Suprapubic skin (tissue), 4 donors: ENCODE measurements around the gene PHF20. TPM values are rescaled to one million over a fixed set of nuclear protein-coding genes. Genes with fewer than 3 reads are reported as not detected.

Source experiments
- DNase-seq, 2 donors: peaks; one replicate each; pipeline ENCODE4 v3.0.0-alpha.2; 2019; ENCODE audit warnings: low spot score in 2 of 2
- H3K27ac ChIP-seq: fragments of 200-600 bp; sonication (generic); one replicate; pipeline ENCODE4 v1.5.1; 2019
- H3K27me3 ChIP-seq: fragments of 200-600 bp; sonication (generic); one replicate; pipeline ENCODE4 v1.5.1; 2019
- H3K36me3 ChIP-seq: fragments of 200-600 bp; sonication (generic); one replicate; pipeline ENCODE4 v1.5.1; 2019
- H3K4me1 ChIP-seq: fragments of 200-600 bp; sonication (generic); one replicate; pipeline ENCODE4 v1.5.1; 2019
- H3K4me3 ChIP-seq: fragments of 200-600 bp; sonication (generic); one replicate; pipeline ENCODE4 v1.5.1; 2019; ENCODE audit warnings: mild to moderate bottlenecking
- H3K9me3 ChIP-seq: fragments of 200-600 bp; sonication (generic); one replicate; pipeline ENCODE4 v1.5.1; 2019
- EP300 ChIP-seq: sonication (generic); formaldehyde crosslinking; IDR thresholded peaks from one replicate; pipeline ENCODE4 v1.6.1; 2017; ENCODE audit warnings: antibody characterized with exemption
- POLR2A ChIP-seq, 2 donors: fragments of 450-650 bp; IDR thresholded peaks; one replicate each; pipeline ENCODE4 v1.6.1; 2017; ENCODE audit warnings: antibody characterized with exemption in 2 of 2, mild to moderate bottlenecking in 2 of 2, moderate library complexity in 2 of 2
- POLR2AphosphoS5 ChIP-seq, 3 donors: sonication (generic); formaldehyde crosslinking; IDR thresholded peaks; one replicate each; pipeline ENCODE4 v1.6.1; 2017; ENCODE audit warnings: antibody characterized with exemption in 3 of 3
- WGBS: methylation state at CpG from one replicate; pipeline ENCODE4 v1.1.5; 2018; 5-methylcytosine and 5-hydroxymethylcytosine counted together
- total RNA-seq, 4 donors: library from RNA; depleted of rRNA; stranded (reverse); fragments of >200 nt; gene quantifications; one replicate each; pipeline ENCODE4 v1.1.0, GENCODE V29; 2016
- TF ChIP-seq, protein P1 (sequence below), 2 donors: fragments of 200-600 bp in 1 of 2; fragments of 450-650 bp in 1 of 2; sonication (generic) in 1 of 2; IDR thresholded peaks; one replicate each; pipeline ENCODE4 v1.5.1; 2016 to 2019; ENCODE audit warnings: antibody characterized with exemption in 2 of 2, mild to moderate bottlenecking in 1 of 2, moderate library complexity in 1 of 2

PHF20 gene
- total RNA-seq, 4 donors from 2014 or later, result 44.2 to 60.6 (median 47.3) TPM

DNA sequence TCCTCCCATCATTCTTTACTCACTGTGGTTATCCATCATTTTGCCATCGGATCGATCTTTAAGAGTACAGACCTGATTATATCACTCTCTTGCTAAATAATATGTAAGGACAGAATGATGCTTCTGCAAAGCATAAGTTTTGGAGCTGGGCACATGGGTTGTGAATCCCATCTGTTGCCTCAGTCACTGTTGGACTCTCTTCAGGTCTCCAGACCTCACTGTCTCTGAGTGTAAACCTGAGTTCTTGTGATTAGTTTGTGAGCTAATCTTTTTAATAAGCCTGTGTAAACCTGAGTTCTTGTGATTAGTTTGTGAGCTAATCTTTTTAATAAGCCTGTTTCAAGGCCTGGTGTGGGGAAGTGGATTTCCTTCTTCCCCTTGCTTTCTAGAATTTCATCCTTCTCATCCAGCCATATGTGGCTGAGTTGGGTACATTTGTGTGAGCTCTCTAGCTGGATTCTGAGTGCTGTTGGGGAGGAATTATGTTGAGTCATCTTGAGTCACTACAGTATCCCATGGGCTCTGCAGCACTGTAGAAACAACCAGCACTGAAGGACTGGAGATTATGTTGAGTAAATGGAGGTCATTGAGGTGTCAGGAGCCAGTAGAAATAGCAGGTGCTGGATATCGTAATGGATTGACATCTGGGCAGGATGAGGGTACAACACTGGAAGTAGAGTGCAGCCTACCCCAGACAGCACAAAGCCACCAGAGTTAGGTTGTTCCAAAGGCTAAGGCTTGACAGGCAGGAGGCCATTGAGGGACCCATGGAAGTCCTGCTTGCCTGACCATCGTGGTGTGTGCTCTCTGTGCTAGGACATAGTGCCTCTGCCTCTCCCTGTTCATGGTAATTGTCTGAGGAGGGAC lies 130.1 kb downstream of the PHF20 start:
- TF ChIP-seq POLR2A (IDR thresholded peaks at IDR 0.05), result no peak
- TF ChIP-seq, protein P1, sequence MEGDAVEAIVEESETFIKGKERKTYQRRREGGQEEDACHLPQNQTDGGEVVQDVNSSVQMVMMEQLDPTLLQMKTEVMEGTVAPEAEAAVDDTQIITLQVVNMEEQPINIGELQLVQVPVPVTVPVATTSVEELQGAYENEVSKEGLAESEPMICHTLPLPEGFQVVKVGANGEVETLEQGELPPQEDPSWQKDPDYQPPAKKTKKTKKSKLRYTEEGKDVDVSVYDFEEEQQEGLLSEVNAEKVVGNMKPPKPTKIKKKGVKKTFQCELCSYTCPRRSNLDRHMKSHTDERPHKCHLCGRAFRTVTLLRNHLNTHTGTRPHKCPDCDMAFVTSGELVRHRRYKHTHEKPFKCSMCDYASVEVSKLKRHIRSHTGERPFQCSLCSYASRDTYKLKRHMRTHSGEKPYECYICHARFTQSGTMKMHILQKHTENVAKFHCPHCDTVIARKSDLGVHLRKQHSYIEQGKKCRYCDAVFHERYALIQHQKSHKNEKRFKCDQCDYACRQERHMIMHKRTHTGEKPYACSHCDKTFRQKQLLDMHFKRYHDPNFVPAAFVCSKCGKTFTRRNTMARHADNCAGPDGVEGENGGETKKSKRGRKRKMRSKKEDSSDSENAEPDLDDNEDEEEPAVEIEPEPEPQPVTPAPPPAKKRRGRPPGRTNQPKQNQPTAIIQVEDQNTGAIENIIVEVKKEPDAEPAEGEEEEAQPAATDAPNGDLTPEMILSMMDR (IDR thresholded peaks at IDR 0.05), result no peak
- TF ChIP-seq POLR2AphosphoS5 (IDR thresholded peaks at IDR 0.05), result no peak
- no peaks in the 10 kb centered on the region for H3K4me1 ChIP-seq
- H3K36me3 ChIP-seq, result peaks cover 26% of the 10 kb centered on the region
- H3K27me3 ChIP-seq, result no peaks in the 10 kb centered on the region
- H3K4me3 ChIP-seq, result no peak overlapping the region
- H3K27ac ChIP-seq, result no peak overlapping the region
- 91% methylated on average over 3 of the region's 4 CpGs for WGBS
- no peaks in the 10 kb centered on the region for H3K9me3 ChIP-seq
- DNase-seq, result no peak

DNA sequence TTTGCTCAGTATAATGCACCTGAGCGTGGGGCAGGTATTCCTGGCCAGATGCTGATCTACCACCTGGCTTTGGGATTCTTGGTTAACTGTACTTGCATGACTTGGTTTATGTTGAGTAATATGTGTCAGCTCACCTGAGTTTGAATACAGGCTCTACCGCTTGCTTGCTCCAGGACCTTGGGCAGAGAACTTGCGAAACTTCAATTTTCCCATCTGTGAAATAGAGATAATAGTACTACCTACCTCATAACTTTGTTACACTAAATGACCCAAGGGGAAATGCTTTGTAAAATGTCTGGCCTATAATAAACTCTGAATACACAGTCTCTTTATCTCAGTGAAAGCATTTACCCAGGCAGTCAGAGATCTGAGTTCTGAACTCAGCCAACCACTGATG lies 130.7 kb downstream of the PHF20 start:
- Histone ChIP-seq H3K4me3 (no peak overlapping the region), H3K36me3 (peaks cover 26% of the 10 kb centered on the region), H3K4me1 (no peaks in the 10 kb centered on the region), H3K27ac (no peak overlapping the region), H3K9me3 (no peaks in the 10 kb centered on the region), H3K27me3 (no peaks in the 10 kb centered on the region)
- TF ChIP-seq POLR2A (IDR thresholded peaks at IDR 0.05) (no peak), EP300 (no peak), POLR2AphosphoS5 (IDR thresholded peaks at IDR 0.05) (no peak)
- TF ChIP-seq, protein P1 (IDR thresholded peaks at IDR 0.05), result no peak
- DNase-seq, result no peak
- 97% methylated on average over 2 of the region's 3 CpGs for WGBS

DNA sequence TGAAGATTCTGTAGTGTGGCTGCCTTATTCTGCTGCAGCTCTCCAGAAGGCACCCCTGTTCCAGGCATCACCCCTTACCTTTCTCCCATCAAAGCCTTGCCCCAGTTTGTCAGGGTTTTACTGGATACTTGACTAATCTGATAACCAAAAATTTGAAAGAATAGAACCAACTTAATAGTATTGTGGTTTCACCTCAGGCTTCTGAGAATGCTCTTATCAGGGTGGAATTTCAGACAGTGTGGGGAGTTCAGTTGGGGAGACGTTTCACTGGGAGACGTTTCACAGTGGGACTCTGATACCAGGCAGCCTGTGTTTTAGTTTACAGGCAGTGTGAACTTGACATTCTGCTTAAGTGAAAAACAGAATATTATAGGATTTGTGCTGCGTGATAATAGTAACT lies 132.0 kb downstream of the PHF20 start:
- H3K27me3 ChIP-seq, result no peaks in the 10 kb centered on the region
- peaks cover 22% of the 10 kb centered on the region for H3K36me3 ChIP-seq
- WGBS, result 87% methylated on average over 3 of the region's 3 CpGs

DNA sequence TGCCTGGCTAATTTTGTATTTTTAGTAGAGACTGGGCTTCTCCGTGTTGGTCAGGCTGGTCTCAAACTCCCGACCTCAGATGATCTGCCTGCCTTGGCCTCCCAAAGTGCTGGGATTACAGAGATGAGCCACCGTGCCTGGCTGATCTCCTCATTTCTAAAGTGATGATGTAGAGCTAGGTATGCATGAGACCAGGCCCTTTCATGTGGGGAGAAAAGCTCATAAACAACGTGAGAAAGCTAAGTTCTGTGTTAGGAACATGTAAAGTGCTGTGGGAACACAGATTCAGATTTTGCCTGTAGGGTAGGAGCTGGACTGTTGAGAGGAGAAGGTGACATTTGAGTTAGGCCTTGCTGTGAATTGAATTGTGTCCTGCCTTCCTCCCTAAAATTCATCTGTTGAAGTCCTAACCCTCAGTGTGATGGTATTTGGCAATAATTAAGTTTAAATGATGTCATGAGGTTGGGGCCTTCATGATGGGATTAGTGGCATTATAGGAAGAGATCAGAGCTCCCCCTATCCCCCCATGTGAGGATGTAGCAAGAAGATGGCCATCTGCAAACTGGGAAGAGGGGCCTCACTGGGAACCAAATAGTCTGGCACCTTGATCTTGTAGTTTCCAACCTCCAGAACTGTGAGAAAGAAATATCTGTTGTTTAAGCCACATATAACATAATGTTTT lies 133.3 kb downstream of the PHF20 start:
- DNase-seq, result no peak
- WGBS, result 98% methylated on average over 4 of the region's 4 CpGs
- peaks cover 16% of the 10 kb centered on the region for H3K36me3 ChIP-seq
- no peaks in the 10 kb centered on the region for H3K4me1 ChIP-seq
- no peak overlapping the region for H3K27ac ChIP-seq
- no peak overlapping the region for H3K4me3 ChIP-seq
- H3K9me3 ChIP-seq, result no peaks in the 10 kb centered on the region
- H3K27me3 ChIP-seq, result no peaks in the 10 kb centered on the region
- TF ChIP-seq, protein P1 (IDR thresholded peaks at IDR 0.05), result no peak
- no peak for TF ChIP-seq EP300
- no peak for TF ChIP-seq POLR2A (IDR thresholded peaks at IDR 0.05)
- no peak for TF ChIP-seq POLR2AphosphoS5 (IDR thresholded peaks at IDR 0.05)

More for the DNA sequence above, 132.0 kb downstream of the PHF20 start:
- no peaks in the 10 kb centered on the region for H3K9me3 ChIP-seq
- H3K4me3 ChIP-seq, result no peak overlapping the region
- TF ChIP-seq, protein P1 (IDR thresholded peaks at IDR 0.05), result no peak
- TF ChIP-seq EP300 (no peak), POLR2AphosphoS5 (IDR thresholded peaks at IDR 0.05) (no peak), POLR2A (IDR thresholded peaks at IDR 0.05) (no peak)
- no peaks in the 10 kb centered on the region for H3K4me1 ChIP-seq
- no peak overlapping the region for H3K27ac ChIP-seq
- no peak for DNase-seq

DNA sequence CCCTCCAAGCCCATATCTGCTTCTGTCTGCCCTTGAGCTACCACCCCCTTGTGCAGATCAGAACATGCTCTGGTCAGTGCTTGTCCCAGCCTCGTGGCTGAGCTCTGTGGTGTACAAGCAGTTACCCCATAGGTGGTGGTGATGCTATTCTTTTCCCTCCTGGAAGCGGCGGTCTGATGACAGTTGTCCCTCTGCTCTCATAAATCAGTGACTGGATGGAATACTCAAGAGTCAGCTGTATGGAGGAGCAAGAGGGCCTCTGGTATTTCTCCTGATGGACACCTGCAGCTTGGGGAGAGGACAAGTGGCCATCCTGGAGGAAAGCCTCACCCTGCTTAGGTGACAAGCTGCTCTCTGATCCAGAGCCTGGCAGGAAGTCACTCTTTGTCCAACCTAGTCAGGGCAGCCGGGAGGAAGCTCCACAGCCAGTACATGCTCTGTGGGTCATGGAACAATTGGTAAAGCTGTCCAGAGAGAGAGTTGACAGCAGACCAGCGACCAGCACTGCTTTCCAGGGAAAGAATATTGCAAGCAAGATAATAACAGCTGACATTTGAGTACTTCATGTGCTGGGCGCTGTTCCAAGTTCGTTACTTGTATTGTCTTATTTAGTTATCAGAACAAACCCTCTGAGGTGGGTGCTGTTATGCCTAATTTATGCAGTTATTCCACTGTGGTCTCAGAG lies 135.3 kb downstream of the PHF20 start:
- H3K4me1 ChIP-seq, result no peaks in the 10 kb centered on the region
- DNase-seq, result no peak
- no peak for TF ChIP-seq EP300
- TF ChIP-seq POLR2A (IDR thresholded peaks at IDR 0.05), result no peak
- no peak for TF ChIP-seq POLR2AphosphoS5 (IDR thresholded peaks at IDR 0.05)
- TF ChIP-seq, protein P1 (IDR thresholded peaks at IDR 0.05), result no peak
- no peaks in the 10 kb centered on the region for H3K27me3 ChIP-seq
- 86% methylated on average over 7 of the region's 7 CpGs for WGBS
- no peaks in the 10 kb centered on the region for H3K9me3 ChIP-seq
- no peak overlapping the region for H3K27ac ChIP-seq
- H3K4me3 ChIP-seq, result no peak overlapping the region
- peaks cover 16% of the 10 kb centered on the region for H3K36me3 ChIP-seq
